ENCODE measurements around the gene CELSR3. TPM values are rescaled to one million over a fixed set of nuclear protein-coding genes. Genes with fewer than 3 reads are reported as not detected.

The CELSR3 gene
- total RNA-seq, 1 experiment from 2014 or later = 35.4 TPM

DNA sequence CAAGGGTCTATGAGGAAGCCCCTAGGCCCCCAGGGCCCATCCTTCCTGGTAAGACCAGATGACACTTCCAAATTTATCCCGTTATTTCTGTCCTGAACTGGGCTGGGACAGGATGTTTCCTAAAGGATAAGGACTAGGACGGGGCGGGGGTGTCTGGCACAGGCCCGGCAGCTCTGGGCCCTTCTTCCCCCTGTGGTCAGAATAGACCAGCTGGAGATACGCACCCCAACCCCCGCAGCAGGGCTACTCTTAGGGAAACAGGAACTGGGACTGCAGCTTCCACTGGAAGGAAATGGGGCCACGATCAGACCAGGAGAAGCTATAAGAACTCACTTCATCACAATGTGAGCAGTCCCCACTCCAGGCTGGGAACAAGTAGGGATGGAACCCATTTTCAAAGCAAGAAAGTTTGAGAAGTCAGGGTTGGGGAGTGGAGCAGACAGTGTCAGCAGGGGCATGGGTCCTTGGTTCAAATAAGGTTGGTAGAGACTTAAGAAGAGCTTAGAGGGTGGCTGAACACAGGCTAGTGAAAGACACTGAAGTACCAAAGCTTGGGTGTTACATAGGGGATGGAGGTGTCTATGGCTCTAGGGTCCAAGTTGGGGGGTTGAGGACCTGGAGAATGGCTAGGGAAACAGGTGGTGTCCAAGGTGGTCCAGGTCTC lies 21.9 kb upstream of the CELSR3 start:
- Mint-ChIP-seq H3K27me3 (ENCODE audit: insufficient read depth, unreplicated experiment) (no peaks in the 10 kb centered on the region), H3K4me3 (ENCODE audit: unreplicated experiment) (peak overlapping the region; percentile 86), H3K4me1 (ENCODE audit: low read depth, unreplicated experiment) (peaks cover 14% of the 10 kb centered on the region), H3K27ac (ENCODE audit: unreplicated experiment) (peak overlapping the region; percentile 84), H3K9me3 (ENCODE audit: unreplicated experiment) (no peaks in the 10 kb centered on the region), H3K36me3 (ENCODE audit: insufficient read depth, unreplicated experiment) (peaks cover 68% of the 10 kb centered on the region)
- no peak for DNase-seq
- BruUV-seq (replicated peaks) = no TSS peak
- POLR2A ChIA-PET = interaction anchor here (0.6 kb wide), 1 partner anchor 411 kb away, joined by 5 read pairs; no protein-coding TSS in a partner anchor
- H3K4me1 ChIP-seq = peaks cover 7% of the 10 kb centered on the region
- CTCF ChIA-PET = interaction anchor here (0.6 to 1.2 kb wide), 4 partner anchors 10 to 444 kb away, joined by 3 read pairs; partner anchors contain the start of genes WDR6 and ZNF589
- no peaks in the 10 kb centered on the region for H3K9me3 ChIP-seq
- intact Hi-C loops (cut with micrococcal nuclease; ENCODE audit: unreplicated experiment) = loop anchor here (10.0 kb wide), 1 partner anchor 270 kb away; no protein-coding TSS in a partner anchor
- H3K36me3 ChIP-seq (ENCODE audit: control insufficient read depth, insufficient read depth, low read length) = peaks cover 9% of the 10 kb centered on the region
- H3K27me3 ChIP-seq (replicated peaks; ENCODE audit: control insufficient read depth, insufficient read depth, low read length) = no peaks in the 10 kb centered on the region
- H3K4me3 ChIP-seq (ENCODE audit: low read depth, low read length) = peak overlapping the region; percentile 55
- TF ChIP-seq, protein P1, sequence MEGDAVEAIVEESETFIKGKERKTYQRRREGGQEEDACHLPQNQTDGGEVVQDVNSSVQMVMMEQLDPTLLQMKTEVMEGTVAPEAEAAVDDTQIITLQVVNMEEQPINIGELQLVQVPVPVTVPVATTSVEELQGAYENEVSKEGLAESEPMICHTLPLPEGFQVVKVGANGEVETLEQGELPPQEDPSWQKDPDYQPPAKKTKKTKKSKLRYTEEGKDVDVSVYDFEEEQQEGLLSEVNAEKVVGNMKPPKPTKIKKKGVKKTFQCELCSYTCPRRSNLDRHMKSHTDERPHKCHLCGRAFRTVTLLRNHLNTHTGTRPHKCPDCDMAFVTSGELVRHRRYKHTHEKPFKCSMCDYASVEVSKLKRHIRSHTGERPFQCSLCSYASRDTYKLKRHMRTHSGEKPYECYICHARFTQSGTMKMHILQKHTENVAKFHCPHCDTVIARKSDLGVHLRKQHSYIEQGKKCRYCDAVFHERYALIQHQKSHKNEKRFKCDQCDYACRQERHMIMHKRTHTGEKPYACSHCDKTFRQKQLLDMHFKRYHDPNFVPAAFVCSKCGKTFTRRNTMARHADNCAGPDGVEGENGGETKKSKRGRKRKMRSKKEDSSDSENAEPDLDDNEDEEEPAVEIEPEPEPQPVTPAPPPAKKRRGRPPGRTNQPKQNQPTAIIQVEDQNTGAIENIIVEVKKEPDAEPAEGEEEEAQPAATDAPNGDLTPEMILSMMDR (IDR thresholded peaks at IDR 0.05; ENCODE audit: insufficient read depth in 1 of 2, low read depth in 1 of 2, low read length in 1 of 2, severe bottlenecking in 1 of 2, unreplicated experiment in 1 of 2) = no peak

GRCh38 chr3:48684054-48684349 lies 21.3 kb upstream of the CELSR3 start:
- H3K4me1 ChIP-seq = peaks cover 7% of the 10 kb centered on the region
- Mint-ChIP-seq H3K9me3 (ENCODE audit: unreplicated experiment) (no peaks in the 10 kb centered on the region), H3K36me3 (ENCODE audit: insufficient read depth, unreplicated experiment) (peaks cover 63% of the 10 kb centered on the region), H3K4me3 (ENCODE audit: unreplicated experiment) (peak overlapping the region; percentile 86), H3K4me1 (ENCODE audit: low read depth, unreplicated experiment) (peaks cover 14% of the 10 kb centered on the region), H3K27ac (ENCODE audit: unreplicated experiment) (no peak overlapping the region), H3K27me3 (ENCODE audit: insufficient read depth, unreplicated experiment) (no peaks in the 10 kb centered on the region)
- TF ChIP-seq, protein P1 (IDR thresholded peaks at IDR 0.05; ENCODE audit: insufficient read depth in 1 of 2, low read depth in 1 of 2, low read length in 1 of 2, severe bottlenecking in 1 of 2, unreplicated experiment in 1 of 2) = no peak
- peaks cover 9% of the 10 kb centered on the region for H3K36me3 ChIP-seq (ENCODE audit: control insufficient read depth, insufficient read depth, low read length)
- no peak for DNase-seq
- H3K4me3 ChIP-seq (ENCODE audit: low read depth, low read length) = no peak overlapping the region
- ChIA-PET CTCF (interaction anchor here (0.6 to 1.2 kb wide), 4 partner anchors 10 to 443 kb away, joined by 3 read pairs; partner anchors contain the start of genes WDR6 and ZNF589), POLR2A (no interaction called here)
- no peaks in the 10 kb centered on the region for H3K9me3 ChIP-seq
- no peaks in the 10 kb centered on the region for H3K27me3 ChIP-seq (replicated peaks; ENCODE audit: control insufficient read depth, insufficient read depth, low read length)
- intact Hi-C loops (cut with micrococcal nuclease; ENCODE audit: unreplicated experiment) = loop anchor here (10.0 kb wide), 1 partner anchor 271 kb away; no protein-coding TSS in a partner anchor
- no TSS peak for BruUV-seq (replicated peaks)

DNA sequence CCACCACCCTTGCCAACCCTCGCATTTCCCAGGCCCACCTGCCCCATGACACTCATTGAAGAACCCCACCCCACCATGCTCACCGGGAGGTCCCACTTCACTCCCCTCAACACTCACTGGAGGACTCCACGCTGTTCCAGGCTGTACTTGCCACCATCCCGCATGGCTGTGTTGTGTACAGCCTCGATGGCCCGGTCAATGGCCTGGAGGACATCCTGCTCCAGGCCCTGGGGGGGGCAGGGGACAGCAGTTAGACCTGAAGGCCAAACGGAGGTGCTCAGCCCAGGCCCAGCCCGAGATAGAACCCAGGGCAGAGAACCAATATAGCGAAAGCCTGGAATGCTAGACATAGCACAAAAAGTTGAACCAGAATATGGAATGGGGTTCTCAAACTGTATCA lies 20.1 kb upstream of the CELSR3 start:
- Histone ChIP-seq H3K4me3 (ENCODE audit: low read depth, low read length) (no peak overlapping the region), H3K4me1 (peaks cover 7% of the 10 kb centered on the region), H3K27me3 (replicated peaks; ENCODE audit: control insufficient read depth, insufficient read depth, low read length) (no peaks in the 10 kb centered on the region), H3K9me3 (no peaks in the 10 kb centered on the region), H3K36me3 (ENCODE audit: control insufficient read depth, insufficient read depth, low read length) (peaks cover 9% of the 10 kb centered on the region)
- POLR2A ChIA-PET = no interaction called here
- intact Hi-C loops (cut with micrococcal nuclease; ENCODE audit: unreplicated experiment) = loop anchor here (10.0 kb wide), 1 partner anchor 272 kb away; no protein-coding TSS in a partner anchor
- Mint-ChIP-seq H3K4me1 (ENCODE audit: low read depth, unreplicated experiment) (peaks cover 14% of the 10 kb centered on the region), H3K36me3 (ENCODE audit: insufficient read depth, unreplicated experiment) (peaks cover 59% of the 10 kb centered on the region), H3K9me3 (ENCODE audit: unreplicated experiment) (no peaks in the 10 kb centered on the region), H3K27ac (ENCODE audit: unreplicated experiment) (no peak overlapping the region), H3K27me3 (ENCODE audit: insufficient read depth, unreplicated experiment) (no peaks in the 10 kb centered on the region), H3K4me3 (ENCODE audit: unreplicated experiment) (no peak overlapping the region)
- DNase-seq = no peak
- no TSS peak for BruUV-seq (replicated peaks)
- TF ChIP-seq, protein P1 (IDR thresholded peaks at IDR 0.05; ENCODE audit: insufficient read depth in 1 of 2, low read depth in 1 of 2, low read length in 1 of 2, severe bottlenecking in 1 of 2, unreplicated experiment in 1 of 2) = no peak
- CTCF ChIA-PET = interaction anchor here (0.6 kb wide), 1 partner anchor 9 kb away, joined by 3 read pairs; no protein-coding TSS in a partner anchor

Data from Caco-2 (cell line).